Activated naive CD8-positive, alpha-beta T cell (primary cell): Measurements from ENCODE around the gene CBLL1.

Experiments
- H3K27ac Mint-ChIP-seq: one replicate; pipeline ENCODE4 v1.8.0; 2021; ENCODE audit warnings: mixed read lengths
- H3K27me3 Mint-ChIP-seq: one replicate; pipeline ENCODE4 v1.8.0; 2021; ENCODE audit warnings: mixed read lengths
- H3K36me3 Mint-ChIP-seq: one replicate; pipeline ENCODE4 v1.8.0; 2021; ENCODE audit warnings: mixed read lengths
- H3K4me1 Mint-ChIP-seq: one replicate; pipeline ENCODE4 v1.8.0; 2021; ENCODE audit warnings: low read depth, mixed read lengths
- H3K4me3 Mint-ChIP-seq: one replicate; pipeline ENCODE4 v1.8.0; 2021; ENCODE audit warnings: mild to moderate bottlenecking, mixed read lengths
- H3K9me3 Mint-ChIP-seq: one replicate; pipeline ENCODE4 v1.8.0; 2021; ENCODE audit warnings: low read depth, mixed read lengths

Gene CBLL1

DNA sequence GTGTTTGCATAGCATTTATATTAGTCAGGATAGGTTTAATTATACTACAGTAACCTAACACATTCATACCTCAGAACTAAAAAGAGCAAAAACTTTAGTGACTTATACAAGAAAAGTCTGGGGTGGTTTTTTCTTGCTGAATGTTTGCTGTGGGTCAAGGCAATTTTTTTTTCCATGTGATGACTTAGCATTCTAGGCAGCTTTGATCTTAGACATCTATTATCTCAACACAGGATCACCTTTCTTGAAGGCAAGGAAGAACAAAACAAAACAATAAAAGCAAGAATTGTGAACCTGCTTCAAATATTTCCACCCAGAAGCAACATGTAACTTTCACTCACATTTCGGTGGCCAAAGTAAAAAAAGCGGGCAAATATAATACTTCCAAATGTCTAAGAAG is 20.7 kb upstream of the CBLL1 start:
- Mint-ChIP-seq H3K27ac (no peak overlapping the region), H3K36me3 (peaks cover 2% of the 10 kb centered on the region), H3K4me3 (no peak overlapping the region), H3K9me3 (no peaks in the 10 kb centered on the region), H3K27me3 (peaks cover 7% of the 10 kb centered on the region), H3K4me1 (no peaks in the 10 kb centered on the region)

DNA sequence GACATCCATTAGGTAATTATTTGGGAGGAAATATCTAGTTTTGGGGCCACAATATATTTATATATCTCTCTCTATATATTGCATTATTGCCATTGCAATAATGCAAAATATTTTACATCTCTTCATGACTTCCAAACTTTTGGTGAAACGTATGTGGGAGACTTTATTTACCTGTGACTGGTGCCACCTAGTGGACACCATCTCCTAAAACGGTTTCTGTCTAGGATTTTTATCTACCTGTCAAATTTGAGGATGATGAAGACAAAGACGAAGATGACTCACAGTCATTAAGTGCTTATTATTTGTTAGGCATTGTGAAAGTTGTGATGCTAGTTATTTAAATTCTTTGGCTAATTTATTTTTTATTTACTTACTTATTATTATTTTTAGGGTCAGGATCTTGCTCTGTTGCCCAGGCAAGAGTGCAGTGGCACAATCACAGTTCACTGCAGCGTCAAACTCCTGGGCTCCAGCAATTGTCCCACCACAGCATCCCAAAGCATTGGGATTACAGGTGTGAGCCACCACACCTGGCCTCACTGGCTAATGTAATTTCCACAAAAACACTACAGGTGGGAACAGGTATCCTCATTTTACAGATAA is 18.7 kb upstream of the CBLL1 start:
- Mint-ChIP-seq H3K9me3 (no peaks in the 10 kb centered on the region), H3K4me3 (no peak overlapping the region), H3K27me3 (peaks cover 8% of the 10 kb centered on the region), H3K36me3 (peaks cover 2% of the 10 kb centered on the region), H3K4me1 (no peaks in the 10 kb centered on the region), H3K27ac (no peak overlapping the region)

- H3K27ac Mint-ChIP-seq: no peak overlapping the region
- H3K36me3 Mint-ChIP-seq: peaks cover 2% of the 10 kb centered on the region
- H3K4me3 Mint-ChIP-seq: no peak overlapping the region
- no peaks in the 10 kb centered on the region for H3K4me1 Mint-ChIP-seq
- no peaks in the 10 kb centered on the region for H3K9me3 Mint-ChIP-seq
- peaks cover 8% of the 10 kb centered on the region for H3K27me3 Mint-ChIP-seq
Measured at GRCh38 chr7:107726356-107727130, 17.4 kb upstream of the CBLL1 start.

GRCh38 chr7:107728276-107728675 is 15.7 kb upstream of the CBLL1 start:
- Mint-ChIP-seq H3K4me3 (no peak overlapping the region), H3K36me3 (peaks cover 2% of the 10 kb centered on the region), H3K27ac (no peak overlapping the region), H3K9me3 (no peaks in the 10 kb centered on the region), H3K27me3 (peaks cover 8% of the 10 kb centered on the region), H3K4me1 (no peaks in the 10 kb centered on the region)

DNA sequence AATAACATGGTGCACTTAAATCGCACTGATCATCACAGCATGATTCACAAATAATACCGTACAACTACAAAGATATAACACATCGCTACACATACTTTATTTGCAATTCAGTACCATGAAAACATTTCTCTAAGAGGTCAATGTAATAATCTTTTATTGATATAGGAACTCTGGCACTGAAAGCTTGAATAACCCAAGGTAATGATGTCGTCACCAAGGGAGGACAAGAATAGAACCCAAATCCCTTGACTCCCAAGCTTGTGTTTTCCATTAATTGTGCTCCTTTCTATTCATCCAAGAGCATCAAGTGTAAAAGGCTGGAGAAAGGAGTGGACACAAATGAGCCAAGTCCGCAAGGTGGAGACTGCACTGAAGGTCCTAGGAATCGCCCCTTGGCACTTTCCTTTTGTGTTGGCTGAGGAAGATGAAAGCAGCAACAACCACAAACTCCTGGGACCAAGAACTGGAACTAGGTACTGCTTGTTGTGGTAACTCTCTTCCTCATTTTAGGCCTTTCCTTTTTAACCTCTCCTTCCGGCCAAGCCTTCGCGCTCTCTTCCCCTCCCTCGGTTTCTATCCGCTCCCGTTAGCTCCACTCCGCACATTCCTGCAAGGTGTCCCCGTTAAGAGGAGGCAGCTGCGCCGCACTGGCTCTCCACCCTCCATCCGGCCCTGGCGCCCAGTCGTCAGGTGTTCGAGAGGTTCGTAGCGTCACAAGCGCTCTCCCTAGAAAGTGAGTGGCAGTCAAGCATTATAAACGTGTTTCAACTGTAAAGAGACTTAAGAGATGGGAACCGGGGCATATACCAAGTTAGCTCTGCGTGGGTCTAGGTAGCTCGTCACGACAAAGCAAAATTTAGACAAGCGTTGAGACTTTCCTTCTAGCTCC is 1.0 kb upstream of the CBLL1 start:
- Mint-ChIP-seq H3K4me3 (peak overlapping the region; percentile 96), H3K4me1 (peaks cover 45% of the 10 kb centered on the region), H3K27me3 (no peaks in the 10 kb centered on the region), H3K36me3 (no peaks in the 10 kb centered on the region), H3K9me3 (no peaks in the 10 kb centered on the region), H3K27ac (peak overlapping the region; percentile 100)

- peak overlapping the region; percentile 100 for H3K27ac Mint-ChIP-seq
- H3K27me3 Mint-ChIP-seq: no peaks in the 10 kb centered on the region
- no peaks in the 10 kb centered on the region for H3K9me3 Mint-ChIP-seq
- H3K4me1 Mint-ChIP-seq: peaks cover 56% of the 10 kb centered on the region
- H3K4me3 Mint-ChIP-seq: peak overlapping the region; percentile 96
- no peaks in the 10 kb centered on the region for H3K36me3 Mint-ChIP-seq
Measured at GRCh38 chr7:107744345-107744750, 406 bp downstream of the CBLL1 start.

GRCh38 chr7:107746006-107746405 is 2.1 kb downstream of the CBLL1 start:
- Mint-ChIP-seq H3K4me1 (peaks cover 60% of the 10 kb centered on the region), H3K9me3 (no peaks in the 10 kb centered on the region), H3K4me3 (peak overlapping the region; percentile 96), H3K36me3 (peaks cover 2% of the 10 kb centered on the region), H3K27ac (peak overlapping the region; percentile 100), H3K27me3 (no peaks in the 10 kb centered on the region)

DNA sequence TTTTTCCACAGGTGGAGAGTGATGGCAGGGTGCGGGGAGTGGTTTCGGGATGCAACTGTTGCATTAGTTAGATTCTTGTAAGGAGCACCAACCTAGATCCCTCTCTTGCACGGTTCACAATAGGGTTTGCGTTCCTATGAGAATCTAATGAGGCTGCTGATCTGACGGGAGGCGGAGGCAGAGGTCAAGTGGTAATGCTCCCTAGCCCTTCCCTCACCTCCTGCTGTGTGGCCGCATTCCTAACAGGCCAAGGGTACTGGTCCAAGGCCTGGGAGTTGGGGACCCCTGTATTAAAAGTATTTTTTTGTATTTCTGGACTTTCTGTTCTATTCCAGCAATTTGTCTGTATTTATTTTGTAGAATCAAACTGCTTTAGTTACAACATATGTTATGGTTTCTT is 7.2 kb downstream of the CBLL1 start:
- Mint-ChIP-seq H3K36me3 (peaks cover 5% of the 10 kb centered on the region), H3K27me3 (no peaks in the 10 kb centered on the region), H3K27ac (no peak overlapping the region), H3K4me1 (peaks cover 46% of the 10 kb centered on the region), H3K4me3 (no peak overlapping the region), H3K9me3 (no peaks in the 10 kb centered on the region)

GRCh38 chr7:107754642-107755041 is 10.7 kb downstream of the CBLL1 start:
- H3K9me3 Mint-ChIP-seq: no peaks in the 10 kb centered on the region
- no peak overlapping the region for H3K4me3 Mint-ChIP-seq
- peaks cover 12% of the 10 kb centered on the region for H3K36me3 Mint-ChIP-seq
- peaks cover 20% of the 10 kb centered on the region for H3K4me1 Mint-ChIP-seq
- no peak overlapping the region for H3K27ac Mint-ChIP-seq
- no peaks in the 10 kb centered on the region for H3K27me3 Mint-ChIP-seq

DNA sequence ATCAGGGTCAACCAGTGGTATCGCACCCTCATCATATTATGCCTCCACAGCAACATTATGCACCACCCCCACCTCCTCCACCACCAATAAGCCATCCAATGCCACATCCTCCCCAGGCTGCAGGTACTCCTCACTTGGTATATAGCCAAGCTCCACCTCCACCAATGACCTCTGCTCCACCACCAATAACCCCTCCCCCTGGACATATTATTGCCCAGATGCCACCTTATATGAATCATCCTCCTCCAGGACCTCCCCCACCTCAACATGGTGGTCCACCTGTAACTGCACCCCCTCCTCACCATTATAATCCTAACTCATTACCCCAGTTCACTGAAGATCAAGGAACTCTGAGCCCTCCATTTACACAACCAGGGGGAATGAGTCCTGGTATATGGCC is 14.7 kb downstream of the CBLL1 start:
- peaks cover 4% of the 10 kb centered on the region for H3K4me1 Mint-ChIP-seq
- H3K4me3 Mint-ChIP-seq: no peak overlapping the region
- no peaks in the 10 kb centered on the region for H3K27me3 Mint-ChIP-seq
- H3K36me3 Mint-ChIP-seq: peaks cover 7% of the 10 kb centered on the region
- no peaks in the 10 kb centered on the region for H3K9me3 Mint-ChIP-seq
- peak overlapping the region; percentile 58 for H3K27ac Mint-ChIP-seq

DNA sequence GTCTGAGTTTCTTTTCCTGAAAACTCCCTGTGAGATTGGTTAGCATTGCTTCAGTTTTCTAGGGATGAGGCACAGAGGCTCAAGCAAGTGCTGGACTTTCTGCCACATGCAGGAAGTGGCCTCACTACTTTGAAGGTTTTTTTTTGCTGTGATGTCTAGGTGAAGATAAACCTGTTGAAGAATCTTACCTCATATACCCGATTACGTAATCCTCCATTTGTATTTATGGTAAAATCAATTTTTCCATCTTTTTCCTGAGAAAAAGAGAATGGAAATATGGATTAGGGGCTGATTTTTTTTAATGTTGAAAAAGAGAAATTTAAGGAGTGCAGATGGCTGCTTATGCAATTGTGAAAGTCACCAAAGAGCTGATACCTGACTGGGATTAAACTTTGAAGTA is 23.4 kb downstream of the CBLL1 start:
- Mint-ChIP-seq H3K4me3 (no peak overlapping the region), H3K27ac (no peak overlapping the region), H3K9me3 (no peaks in the 10 kb centered on the region), H3K36me3 (peaks cover 6% of the 10 kb centered on the region), H3K4me1 (peaks cover 27% of the 10 kb centered on the region), H3K27me3 (no peaks in the 10 kb centered on the region)

DNA sequence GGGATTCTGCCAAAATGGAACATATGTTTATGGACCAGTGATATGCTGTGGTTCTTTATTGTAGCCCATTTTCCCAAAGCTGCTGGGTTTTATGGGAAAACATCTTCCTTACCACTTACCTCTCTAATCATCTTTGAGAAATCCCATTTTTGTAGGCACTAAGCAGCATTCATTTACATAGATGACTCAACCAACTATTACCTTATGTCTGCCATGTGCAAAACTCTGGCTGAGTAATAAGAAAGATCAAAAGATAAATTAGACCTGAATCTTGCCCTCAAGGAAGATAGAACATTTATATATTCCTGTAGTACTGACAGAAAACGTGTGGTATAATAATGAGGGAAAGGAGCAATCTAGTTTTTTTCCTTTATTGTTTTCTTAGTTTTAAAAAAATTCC is 24.3 kb downstream of the CBLL1 start:
- peaks cover 27% of the 10 kb centered on the region for H3K4me1 Mint-ChIP-seq
- H3K9me3 Mint-ChIP-seq: no peaks in the 10 kb centered on the region
- H3K27ac Mint-ChIP-seq: no peak overlapping the region
- peaks cover 6% of the 10 kb centered on the region for H3K36me3 Mint-ChIP-seq
- no peak overlapping the region for H3K4me3 Mint-ChIP-seq
- H3K27me3 Mint-ChIP-seq: peaks cover 1% of the 10 kb centered on the region

DNA sequence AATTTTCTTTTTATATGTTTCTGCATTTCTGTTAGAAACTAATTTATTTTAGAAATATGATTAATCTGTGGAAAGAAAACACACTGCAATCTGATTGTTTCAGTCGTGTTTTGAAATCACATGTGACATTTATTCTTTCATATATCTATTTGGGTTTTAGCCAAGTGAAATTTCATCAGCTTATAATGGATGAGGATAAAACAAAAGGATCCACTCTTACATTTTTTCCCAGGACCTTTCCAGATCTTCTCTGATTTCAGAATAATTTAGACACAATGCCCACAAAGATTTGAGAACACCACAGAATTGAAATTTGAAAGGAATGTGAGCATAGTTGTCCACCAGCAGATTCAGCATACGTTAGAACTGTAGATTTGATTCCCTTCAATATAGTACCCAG is 29.1 kb downstream of the CBLL1 start:
- H3K9me3 Mint-ChIP-seq: no peaks in the 10 kb centered on the region
- peaks cover 5% of the 10 kb centered on the region for H3K4me1 Mint-ChIP-seq
- H3K27ac Mint-ChIP-seq: peak overlapping the region; percentile 4
- no peak overlapping the region for H3K4me3 Mint-ChIP-seq
- H3K27me3 Mint-ChIP-seq: peaks cover 1% of the 10 kb centered on the region
- H3K36me3 Mint-ChIP-seq: peaks cover 3% of the 10 kb centered on the region

GRCh38 chr7:107777702-107778101 is 33.8 kb downstream of the CBLL1 start:
- H3K27ac Mint-ChIP-seq: no peak overlapping the region
- H3K9me3 Mint-ChIP-seq: no peaks in the 10 kb centered on the region
- H3K27me3 Mint-ChIP-seq: peaks cover 1% of the 10 kb centered on the region
- H3K4me1 Mint-ChIP-seq: no peaks in the 10 kb centered on the region
- H3K4me3 Mint-ChIP-seq: no peak overlapping the region
- peaks cover 3% of the 10 kb centered on the region for H3K36me3 Mint-ChIP-seq

DNA sequence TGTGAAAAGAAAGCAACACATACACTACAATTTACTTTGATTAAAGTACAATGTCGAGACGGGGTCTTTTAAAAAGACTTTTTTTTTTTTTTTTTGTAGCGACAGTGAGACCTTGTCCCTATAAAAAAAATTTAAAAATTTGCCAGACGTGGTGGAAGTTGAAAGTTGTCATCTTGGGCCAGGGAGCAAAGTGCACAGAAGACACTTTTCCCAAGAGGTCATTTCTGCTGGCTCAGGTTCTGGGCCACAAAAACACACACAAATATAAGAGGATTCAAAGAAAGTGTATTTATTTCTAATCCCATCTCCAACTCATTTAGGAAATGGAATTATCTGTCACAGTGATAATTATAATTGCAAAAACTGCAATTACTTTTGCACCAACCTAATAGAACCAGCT is 34.3 kb downstream of the CBLL1 start:
- Mint-ChIP-seq H3K36me3 (peaks cover 3% of the 10 kb centered on the region), H3K27me3 (no peaks in the 10 kb centered on the region), H3K4me1 (no peaks in the 10 kb centered on the region), H3K9me3 (no peaks in the 10 kb centered on the region), H3K27ac (no peak overlapping the region), H3K4me3 (no peak overlapping the region)
